ENCODE measurements around the gene SIPA1L3.

- no peak for TF ChIP-seq CTCF (conservative IDR thresholded peaks at IDR 0.05)
- no peak for TF ChIP-seq ZFX (IDR thresholded peaks at IDR 0.05)
These were observed 92.6 kb downstream of the SIPA1L3 start for GRCh38 chr19:37999309-38000213.

All from C4-2B (cell line).